ENCODE measurements around the gene CNTF.
"Not testable (repeated sequence)": the region's sequence is repeated elsewhere in the genome, so short reads cannot be mapped to it uniquely, and the experiment has no call there.

Gene CNTF

GRCh38 chr11:58622344-58622743, at the start of gene CNTF:
Gene CNTF (plus strand): TSS chr11:58622665. CDS start chr11:58622753, 88 bp downstream.
- no peaks in the 10 kb centered on the region for H3K27me3 ChIP-seq (ENCODE audit: insufficient read depth, low read length)
- H3K36me3 ChIP-seq (ENCODE audit: insufficient read depth, low read length): peaks cover 93% of the 10 kb centered on the region
- no peaks in the 10 kb centered on the region for H3F3A ChIP-seq (ENCODE audit: insufficient read depth, low read length)
- no peaks in the 10 kb centered on the region for H4K20me1 ChIP-seq (ENCODE audit: insufficient read depth, low read length)
- no peaks in the 10 kb centered on the region for H3K79me2 ChIP-seq (ENCODE audit: insufficient read depth, low read length)
- H2AFZ ChIP-seq (ENCODE audit: low read length): no peak within 1 kb of the TSS
- H3K9me3 ChIP-seq (ENCODE audit: low read length): no peaks in the 10 kb centered on the region
- H3K9ac ChIP-seq (ENCODE audit: low read length): no peak within 1 kb of the TSS
- no peaks in the 10 kb centered on the region for H3K9me2 ChIP-seq (ENCODE audit: low read depth, low read length)
- H3K4me1 ChIP-seq (ENCODE audit: insufficient read depth, low read length, severe bottlenecking): no peaks in the 10 kb centered on the region
- H3K4me3 ChIP-seq (ENCODE audit: low read depth, low read length, poor library complexity, severe bottlenecking): no peak within 1 kb of the TSS
- no peak within 1 kb of the TSS for H3K27ac ChIP-seq (ENCODE audit: low read depth, low read length, poor library complexity, severe bottlenecking)
- no peak within 1 kb of the TSS for H3K4me2 ChIP-seq (ENCODE audit: low read length)
- TF ChIP-seq EZH2 (IDR thresholded peaks at IDR 0.05; ENCODE audit: borderline replicate concordance, low read length) (no peak), CTCF (IDR thresholded peaks at IDR 0.05; ENCODE audit: low read length) (no peak)

- not testable (repeated sequence) for H4K20me1 ChIP-seq (ENCODE audit: insufficient read depth, low read length); H3K9me2 ChIP-seq (ENCODE audit: low read depth, low read length); H3K9me3 ChIP-seq (ENCODE audit: low read length); H3K27me3 ChIP-seq (ENCODE audit: insufficient read depth, low read length); H3F3A ChIP-seq (ENCODE audit: insufficient read depth, low read length); H2AFZ ChIP-seq (ENCODE audit: low read length)
- peak overlapping the region; percentile 95 for H3K4me2 ChIP-seq (ENCODE audit: low read length)
- peak overlapping the region; percentile 99 for H3K27ac ChIP-seq (ENCODE audit: low read depth, low read length, poor library complexity, severe bottlenecking)
- peaks cover 35% of the 10 kb centered on the region for H3K36me3 ChIP-seq (ENCODE audit: insufficient read depth, low read length)
- peak overlapping the region; percentile 92 for H3K9ac ChIP-seq (ENCODE audit: low read length)
- H3K79me2 ChIP-seq (ENCODE audit: insufficient read depth, low read length): peaks cover 57% of the 10 kb centered on the region
- peak overlapping the region; percentile 73 for H3K4me3 ChIP-seq (ENCODE audit: low read depth, low read length, poor library complexity, severe bottlenecking)
- peaks cover 55% of the 10 kb centered on the region for H3K4me1 ChIP-seq (ENCODE audit: insufficient read depth, low read length, severe bottlenecking)
Measured at GRCh38 chr11:58572906-58573305, 49.6 kb upstream of the CNTF start.

- peak overlapping the region; percentile 95 for H3K4me2 ChIP-seq (ENCODE audit: low read length)
- H3K4me1 ChIP-seq (ENCODE audit: insufficient read depth, low read length, severe bottlenecking): peaks cover 52% of the 10 kb centered on the region
- TF ChIP-seq EZH2 (IDR thresholded peaks at IDR 0.05; ENCODE audit: borderline replicate concordance, low read length) (no peak), CTCF (IDR thresholded peaks at IDR 0.05; ENCODE audit: low read length) (no peak)
- peaks cover 55% of the 10 kb centered on the region for H3K79me2 ChIP-seq (ENCODE audit: insufficient read depth, low read length)
- H3K36me3 ChIP-seq (ENCODE audit: insufficient read depth, low read length): peaks cover 30% of the 10 kb centered on the region
- peak overlapping the region; percentile 92 for H3K9ac ChIP-seq (ENCODE audit: low read length)
- H3K9me2 ChIP-seq (ENCODE audit: low read depth, low read length): no peaks in the 10 kb centered on the region
- H2AFZ ChIP-seq (ENCODE audit: low read length): no peak overlapping the region
- 0 out of 2 replicates have a peak, but pooled peaks cover 3% of the 10 kb centered on the region for H3F3A ChIP-seq (ENCODE audit: insufficient read depth, low read length)
- H4K20me1 ChIP-seq (ENCODE audit: insufficient read depth, low read length): no peaks in the 10 kb centered on the region
- peak overlapping the region; percentile 73 for H3K4me3 ChIP-seq (ENCODE audit: low read depth, low read length, poor library complexity, severe bottlenecking)
- H3K27ac ChIP-seq (ENCODE audit: low read depth, low read length, poor library complexity, severe bottlenecking): peak overlapping the region; percentile 99
- no peaks in the 10 kb centered on the region for H3K9me3 ChIP-seq (ENCODE audit: low read length)
- no peaks in the 10 kb centered on the region for H3K27me3 ChIP-seq (ENCODE audit: insufficient read depth, low read length)
Measured at GRCh38 chr11:58573451-58574104, 48.9 kb upstream of the CNTF start.

GRCh38 chr11:58574881-58575280, 47.6 kb upstream of the CNTF start:
- H3K9me2 ChIP-seq (ENCODE audit: low read depth, low read length): no peaks in the 10 kb centered on the region
- H3F3A ChIP-seq (ENCODE audit: insufficient read depth, low read length): 0 out of 2 replicates have a peak, but pooled peaks cover 3% of the 10 kb centered on the region
- H3K79me2 ChIP-seq (ENCODE audit: insufficient read depth, low read length): peaks cover 57% of the 10 kb centered on the region
- peak overlapping the region; percentile 95 for H3K4me2 ChIP-seq (ENCODE audit: low read length)
- H3K4me3 ChIP-seq (ENCODE audit: low read depth, low read length, poor library complexity, severe bottlenecking): peak overlapping the region; percentile 73
- no peaks in the 10 kb centered on the region for H3K27me3 ChIP-seq (ENCODE audit: insufficient read depth, low read length)
- no peaks in the 10 kb centered on the region for H4K20me1 ChIP-seq (ENCODE audit: insufficient read depth, low read length)
- peaks cover 43% of the 10 kb centered on the region for H3K4me1 ChIP-seq (ENCODE audit: insufficient read depth, low read length, severe bottlenecking)
- peak overlapping the region; percentile 99 for H3K27ac ChIP-seq (ENCODE audit: low read depth, low read length, poor library complexity, severe bottlenecking)
- H3K9me3 ChIP-seq (ENCODE audit: low read length): no peaks in the 10 kb centered on the region
- H3K36me3 ChIP-seq (ENCODE audit: insufficient read depth, low read length): peaks cover 17% of the 10 kb centered on the region
- TF ChIP-seq EZH2 (IDR thresholded peaks at IDR 0.05; ENCODE audit: borderline replicate concordance, low read length): no peak
- TF ChIP-seq CTCF (IDR thresholded peaks at IDR 0.05; ENCODE audit: low read length): no peak
- no peak overlapping the region for H2AFZ ChIP-seq (ENCODE audit: low read length)
- H3K9ac ChIP-seq (ENCODE audit: low read length): peak overlapping the region; percentile 92
